MCF 10A (cell line): Measurements from ENCODE around the gene SHH. TPM values are rescaled to one million over a fixed set of nuclear protein-coding genes. Genes with fewer than 3 reads are reported as not detected.

Source experiments
- BruUV-seq: library from RNA; stranded (reverse); fragments of 400-500 nt; replicated peaks from 2 replicates; lab custom pipeline; 2021; lab: Mats Ljungman, UMichigan
- CTCF ChIA-PET: fragments of 300-600 bp; sonication (Branson Sonifier 250); formaldehyde crosslinking; extraction: SDS; loops from one replicate; lab custom pipeline; 2021; ENCODE audit warnings: antibody characterized with exemption, inconsistent platforms; lab: Yijun Ruan, JAX
- POLR2A ChIA-PET: fragments of 300-600, 350-650 bp; sonication (Branson Sonifier 250); formaldehyde crosslinking; extraction: SDS; loops from one replicate; lab custom pipeline; 2020; ENCODE audit warnings: antibody characterized with exemption, inconsistent platforms; lab: Yijun Ruan, JAX
- DNase-seq: peaks from one replicate; pipeline ENCODE4 v3.0.0-alpha.2; 2018; ENCODE audit not compliant: unreplicated experiment
- H3K27ac Mint-ChIP-seq: one replicate; pipeline ENCODE4 v1.8.0; 2022; ENCODE audit warnings: mild to moderate bottlenecking, low read depth, mixed read lengths; ENCODE audit not compliant: unreplicated experiment
- H3K27me3 Mint-ChIP-seq: one replicate; pipeline ENCODE4 v1.8.0; 2022; ENCODE audit warnings: mixed read lengths; ENCODE audit not compliant: insufficient read depth, unreplicated experiment
- H3K36me3 Mint-ChIP-seq: one replicate; pipeline ENCODE4 v1.8.0; 2022; ENCODE audit warnings: mild to moderate bottlenecking, moderate library complexity, mixed read lengths; ENCODE audit not compliant: insufficient read depth, unreplicated experiment
- H3K4me1 Mint-ChIP-seq: one replicate; pipeline ENCODE4 v1.8.0; 2022; ENCODE audit warnings: mixed read lengths; ENCODE audit not compliant: insufficient read depth, unreplicated experiment
- H3K4me3 Mint-ChIP-seq: one replicate; pipeline ENCODE4 v1.8.0; 2022; ENCODE audit warnings: mild to moderate bottlenecking, moderate library complexity, mixed read lengths; ENCODE audit not compliant: unreplicated experiment
- H3K9me3 Mint-ChIP-seq: one replicate; pipeline ENCODE4 v1.8.0; 2022; ENCODE audit warnings: mixed read lengths; ENCODE audit not compliant: unreplicated experiment
- CTCF ChIP-seq: fragments of 200-600 bp; IDR thresholded peaks from one replicate; pipeline ENCODE4 v1.8.0; 2022; ENCODE audit warnings: antibody characterized with exemption, mild to moderate bottlenecking; ENCODE audit not compliant: unreplicated experiment
- intact Hi-C: fragments of 100-400 bp; cut with micrococcal nuclease; formaldehyde crosslinking; loops from 2 replicates; pipeline ENCODE4 v1.14.1; 2022
- total RNA-seq: library from RNA; stranded (reverse); gene quantifications from 2 replicates; pipeline ENCODE4 v1.2.3, GENCODE V29; 2022

Gene SHH
- total RNA-seq, 1 experiment from 2014 or later: not detected

- H3K27me3 Mint-ChIP-seq: no peaks in the 10 kb centered on the region
- no peaks in the 10 kb centered on the region for H3K9me3 Mint-ChIP-seq
- ChIA-PET CTCF (interaction anchor here (0.5 to 4.7 kb wide), 9 partner anchors 10 to 1074 kb away, joined by 3 to 34 read pairs (median 4); no protein-coding TSS in a partner anchor), POLR2A (interaction anchor here (1.8 kb wide), 1 partner anchor 15 kb away, joined by 3 read pairs; no protein-coding TSS in a partner anchor)
- no peak for TF ChIP-seq CTCF
- no peaks in the 10 kb centered on the region for H3K4me1 Mint-ChIP-seq
- no peak overlapping the region for H3K4me3 Mint-ChIP-seq
- H3K27ac Mint-ChIP-seq: no peak overlapping the region
- BruUV-seq: no TSS peak
- DNase-seq: no peak
- intact Hi-C loops: loop anchor here (5.0 kb wide), 2 partner anchors 357 to 842 kb away; no protein-coding TSS in a partner anchor
- peaks cover 87% of the 10 kb centered on the region for H3K36me3 Mint-ChIP-seq
Observed at GRCh38 chr7:155769701-155770100, 42.6 kb downstream of the SHH start.

- Mint-ChIP-seq H3K27me3 (no peaks in the 10 kb centered on the region), H3K4me3 (no peak overlapping the region), H3K27ac (no peak overlapping the region), H3K36me3 (peaks cover 83% of the 10 kb centered on the region), H3K9me3 (no peaks in the 10 kb centered on the region), H3K4me1 (no peaks in the 10 kb centered on the region)
- intact Hi-C loops: loop anchor here (5.0 kb wide), 2 partner anchors 355 to 840 kb away; no protein-coding TSS in a partner anchor
- DNase-seq: no peak
- no TSS peak for BruUV-seq
- POLR2A ChIA-PET: interaction anchor here (1.0 kb wide), 1 partner anchor 11 kb away, joined by 6 read pairs; no protein-coding TSS in a partner anchor
- CTCF ChIA-PET: interaction anchor here (0.7 to 4.7 kb wide), 28 partner anchors 9 to 853 kb away, joined by 3 to 34 read pairs (median 5); no protein-coding TSS in a partner anchor
- TF ChIP-seq CTCF: no peak
Observed at GRCh38 chr7:155766966-155767916, 45.0 kb downstream of the SHH start.

GRCh38 chr7:155766386-155766785, 45.9 kb downstream of the SHH start:
- peaks cover 85% of the 10 kb centered on the region for H3K36me3 Mint-ChIP-seq
- H3K4me3 Mint-ChIP-seq: no peak overlapping the region
- no peak for TF ChIP-seq CTCF
- CTCF ChIA-PET: interaction anchor here (0.6 to 4.7 kb wide), 19 partner anchors 10 to 850 kb away, joined by 3 to 34 read pairs (median 4); no protein-coding TSS in a partner anchor
- BruUV-seq: no TSS peak
- H3K27ac Mint-ChIP-seq: no peak overlapping the region
- POLR2A ChIA-PET: no interaction called here
- H3K27me3 Mint-ChIP-seq: no peaks in the 10 kb centered on the region
- H3K9me3 Mint-ChIP-seq: no peaks in the 10 kb centered on the region
- no peak for DNase-seq
- intact Hi-C loops: loop anchor here (5.0 kb wide), 2 partner anchors 354 to 839 kb away; no protein-coding TSS in a partner anchor
- no peaks in the 10 kb centered on the region for H3K4me1 Mint-ChIP-seq

- no TSS peak for BruUV-seq
- no peak for DNase-seq
- intact Hi-C loops: loop anchor here (5.0 kb wide), 2 partner anchors 353 to 838 kb away; no protein-coding TSS in a partner anchor
- Mint-ChIP-seq H3K4me3 (no peak overlapping the region), H3K4me1 (no peaks in the 10 kb centered on the region), H3K36me3 (peaks cover 83% of the 10 kb centered on the region), H3K27ac (no peak overlapping the region), H3K9me3 (no peaks in the 10 kb centered on the region), H3K27me3 (no peaks in the 10 kb centered on the region)
- ChIA-PET CTCF (interaction anchor here (0.6 to 4.7 kb wide), 14 partner anchors 11 to 1024 kb away, joined by 3 to 34 read pairs (median 4); no protein-coding TSS in a partner anchor), POLR2A (no interaction called here)
- TF ChIP-seq CTCF: no peak
Observed at GRCh38 chr7:155765458-155765857, 46.8 kb downstream of the SHH start.
